Renal cortex interstitium (tissue), 11 donors: ENCODE data around the gene SPTBN1. TPM values are rescaled to one million over a fixed set of nuclear protein-coding genes. Genes with fewer than 3 reads are reported as not detected.
"Not testable (repeated sequence)": the region's sequence is repeated elsewhere in the genome, so short reads cannot be mapped to it uniquely, and the experiment has no call there.

ENCODE experiments used
- DNase-seq, 11 donors: peaks; one replicate each; pipeline ENCODE4 v3.0.0-alpha.2; 2013; ENCODE audit warnings: low read depth in 9 of 11, low spot score in 4 of 11; ENCODE audit errors: extremely low read depth in 1 of 11
- polyA plus RNA-seq, 3 donors: library from polyadenylated mRNA; unstranded; fragments of 120-200 nt; gene quantifications; one replicate each; pipeline ENCODE4 v1.2.1, GENCODE V29; 2013; ENCODE audit not compliant: insufficient read length in 3 of 3

The SPTBN1 gene
- polyA plus RNA-seq, 3 donors = 237 to 254 (median 240) TPM

GRCh38 chr2:54482715-54483114 is 26.6 kb downstream of the SPTBN1 start:
- no peak for DNase-seq

- no peak for DNase-seq
Measured at GRCh38 chr2:54483426-54483825, 27.3 kb downstream of the SPTBN1 start.

GRCh38 chr2:54485756-54486155 is 29.6 kb downstream of the SPTBN1 start:
- not testable (repeated sequence) for DNase-seq

- DNase-seq = no peak
Measured at GRCh38 chr2:54486766-54487165, 30.6 kb downstream of the SPTBN1 start.

- no peak for DNase-seq
Measured at GRCh38 chr2:54490863-54491262, 34.7 kb downstream of the SPTBN1 start.

GRCh38 chr2:54492335-54492734 is 36.2 kb downstream of the SPTBN1 start:
- no peak for DNase-seq

- no peak for DNase-seq
Measured at GRCh38 chr2:54494087-54494486, 38.0 kb downstream of the SPTBN1 start.

- no peak for DNase-seq
Measured at GRCh38 chr2:54496920-54497319, 40.8 kb downstream of the SPTBN1 start.

- no peak for DNase-seq
Measured at GRCh38 chr2:54497763-54498680, 41.9 kb downstream of the SPTBN1 start.

- DNase-seq = peak in 10 of 11 donors; percentile 24 to 77 (median 56)
Measured at GRCh38 chr2:54499661-54500060, 43.5 kb downstream of the SPTBN1 start.

GRCh38 chr2:54500404-54501205 is 44.5 kb downstream of the SPTBN1 start:
- DNase-seq = no peak

GRCh38 chr2:54502731-54503130 is 46.6 kb downstream of the SPTBN1 start:
- DNase-seq = no peak

- DNase-seq = peak in 1 of 11 donors; percentile 35
Measured at GRCh38 chr2:54503192-54503591, 47.1 kb downstream of the SPTBN1 start.

GRCh38 chr2:54503828-54504227 is 47.7 kb downstream of the SPTBN1 start:
- DNase-seq = no peak

GRCh38 chr2:54504866-54505265 is 48.7 kb downstream of the SPTBN1 start:
- DNase-seq = no peak

- no peak for DNase-seq
Measured at GRCh38 chr2:54508541-54508940, 52.4 kb downstream of the SPTBN1 start.

- not testable (repeated sequence) for DNase-seq
Measured at GRCh38 chr2:54509043-54509442, 52.9 kb downstream of the SPTBN1 start.

- DNase-seq = no peak
Measured at GRCh38 chr2:54510916-54511315, 54.8 kb downstream of the SPTBN1 start.

GRCh38 chr2:54512183-54512582 is 56.1 kb downstream of the SPTBN1 start:
- no peak for DNase-seq
